Stimulated activated CD4-positive, alpha-beta T cell treated with anti-CD3 and anti-CD28 coated beads, Interleukin-1b, Interleukin-23, amount 100 ng/mL, for 1 hour (primary cell): ENCODE data around the gene LY6G6F.

Experiments used
- DNase-seq, 2 donors: peaks; one replicate each; pipeline ENCODE4 v3.0.0-alpha.2; 2020; ENCODE audit warnings: low read depth in 2 of 2

LY6G6F gene

DNA sequence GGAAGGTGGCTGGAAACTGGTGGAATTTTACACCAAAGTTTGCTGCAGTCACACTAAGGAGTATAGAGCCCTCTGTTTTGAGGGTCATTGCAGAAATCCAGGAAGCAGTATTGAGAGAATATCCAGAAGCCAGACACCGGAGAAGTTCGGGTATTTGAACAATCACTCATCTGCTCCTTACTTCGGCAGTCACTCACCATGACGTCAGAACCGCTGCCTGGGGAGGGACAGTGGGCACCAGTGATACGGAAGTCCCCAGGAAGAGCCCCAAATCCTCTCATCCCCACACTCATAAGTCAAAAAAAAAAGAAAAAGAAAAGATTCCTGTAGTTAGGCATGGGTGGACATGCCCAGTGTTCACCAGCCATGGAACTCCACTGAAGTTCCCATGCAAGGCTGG is 29.8 kb upstream of the LY6G6F start:
- DNase-seq, result no peak

DNA sequence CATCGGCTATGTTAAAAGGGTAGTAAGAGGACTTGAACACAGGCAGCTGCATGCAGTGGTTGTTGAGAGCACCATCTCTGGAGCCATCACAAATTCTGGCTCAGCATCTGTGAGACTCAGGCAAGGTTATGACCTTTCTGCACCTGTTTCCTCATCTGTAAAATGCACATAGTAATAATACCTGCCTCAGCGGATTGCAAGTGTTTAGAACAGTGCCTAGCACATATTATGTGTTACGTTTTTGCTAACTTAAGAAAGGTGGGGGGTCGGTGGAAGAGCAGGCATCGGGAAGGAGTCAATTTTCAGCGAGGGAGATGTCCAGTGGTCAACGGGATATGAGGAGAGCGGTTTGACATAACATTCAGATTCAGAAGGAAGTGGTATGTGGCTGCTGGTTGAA is 28.7 kb upstream of the LY6G6F start:
- DNase-seq, result no peak

DNA sequence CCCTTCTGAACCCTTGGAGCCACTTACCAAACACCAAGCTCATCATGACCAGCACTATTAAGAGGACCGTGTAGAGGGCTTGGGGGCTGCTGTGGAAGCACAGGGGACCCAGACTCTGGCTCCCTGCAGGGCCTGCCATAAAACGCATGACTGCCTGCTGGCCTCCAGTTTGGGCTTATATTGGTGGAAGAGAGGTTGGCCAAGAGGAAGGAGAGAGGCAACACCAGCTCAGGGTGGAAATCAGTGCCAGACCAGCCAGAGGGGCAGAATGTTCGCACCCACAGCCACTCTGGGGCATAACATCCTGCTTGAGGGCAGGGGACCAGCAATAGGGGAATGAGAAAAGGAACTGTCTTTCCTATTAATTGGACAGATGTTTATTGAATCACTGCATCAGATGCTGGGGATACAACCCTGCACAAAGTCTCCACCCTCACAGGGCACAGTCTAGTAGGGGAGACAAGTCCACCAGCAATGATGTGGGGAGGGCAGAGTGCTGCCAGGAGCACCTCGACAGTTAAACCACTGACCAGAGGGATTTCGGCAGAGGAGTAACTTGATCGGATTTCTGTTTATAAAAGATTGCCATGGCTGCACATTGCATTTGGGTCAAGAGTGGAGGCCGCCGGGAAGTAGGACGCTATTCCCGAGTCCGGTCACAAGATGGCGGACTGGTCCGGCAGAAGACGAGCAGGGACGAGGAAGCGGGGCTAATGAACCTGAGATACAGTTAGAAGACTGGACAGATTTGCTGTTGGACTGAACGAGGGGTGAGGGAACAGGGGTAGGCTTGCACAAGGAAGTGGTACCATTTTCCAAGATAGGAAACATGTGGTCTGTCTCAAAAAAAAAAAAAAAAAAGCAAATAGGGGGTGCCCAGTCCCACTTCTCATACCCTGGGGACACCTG is 26.2 kb upstream of the LY6G6F start, which contains the start of gene LY6G5C:
LY6G5C (minus strand) TSS at position 842 of the 909 bp plus-strand sequence; CDS start at position 148, 694 bp downstream.
- peak in 1 of 2 donors; percentile 35 for DNase-seq

DNA sequence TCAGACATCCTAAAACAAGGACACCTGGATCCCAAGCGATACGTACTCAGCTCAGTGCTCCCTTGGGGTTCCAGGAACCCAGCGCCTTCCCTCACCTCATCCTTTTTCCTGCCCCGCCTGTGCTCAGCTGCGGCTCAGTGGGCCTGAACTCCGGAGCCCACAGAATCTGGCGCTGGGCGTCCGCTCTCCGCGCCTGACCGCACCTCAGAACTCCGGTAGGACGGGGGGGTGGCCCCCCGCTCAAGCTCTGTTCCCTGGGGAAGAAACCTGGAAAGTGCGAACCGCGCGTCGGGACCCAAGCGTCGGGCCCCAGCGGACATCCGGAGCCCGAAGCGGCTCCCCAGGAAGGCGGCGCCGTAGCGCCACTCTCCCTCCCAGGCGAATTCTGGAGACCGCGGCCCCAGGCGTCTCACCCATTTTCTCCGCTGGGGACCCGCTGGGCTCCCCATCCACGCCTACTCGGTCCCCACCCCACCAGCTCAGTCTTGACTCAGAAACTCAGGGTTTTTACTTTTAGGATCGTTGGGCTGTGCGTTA is 25.5 kb upstream of the LY6G6F start:
- DNase-seq, result no peak

DNA sequence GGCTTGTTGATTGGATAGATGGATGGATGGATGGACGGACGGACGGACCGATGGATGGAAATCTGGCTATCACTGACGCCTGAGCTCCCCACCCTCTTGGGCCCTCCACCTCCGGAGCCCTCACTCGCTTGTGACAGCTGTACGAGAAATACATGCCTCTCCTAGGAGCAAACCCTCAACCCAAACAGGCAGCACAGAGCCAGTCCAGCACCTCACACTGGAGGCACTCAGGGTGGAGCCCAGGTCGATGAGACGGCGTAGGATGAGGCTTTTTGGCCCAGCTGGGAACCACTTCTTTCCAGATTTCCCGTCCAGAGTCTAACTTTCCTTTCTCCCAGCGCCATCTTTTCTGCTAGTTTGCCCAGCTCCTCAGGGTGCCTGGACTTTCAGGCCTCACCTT is 23.1 kb upstream of the LY6G6F start:
- no peak for DNase-seq

DNA sequence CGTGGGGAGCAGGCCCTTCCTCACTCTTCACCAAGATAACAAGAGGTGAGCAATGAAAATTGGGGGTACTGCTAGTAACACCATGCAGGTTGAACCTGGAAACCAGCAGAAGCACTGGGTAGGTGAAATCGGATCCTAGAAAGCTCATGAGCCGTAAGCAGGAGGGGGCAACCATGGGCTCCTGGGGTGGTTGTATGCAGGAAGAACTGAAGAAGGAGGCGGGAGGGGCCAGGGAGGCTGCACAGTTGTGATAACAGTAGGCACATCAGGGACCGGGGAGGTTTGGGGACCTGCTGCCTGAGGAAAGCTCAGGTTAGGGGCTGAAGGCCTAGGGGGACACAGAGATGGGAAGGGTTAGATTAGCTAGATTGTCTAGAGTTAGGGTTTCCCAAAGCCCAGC is 20.2 kb upstream of the LY6G6F start:
- DNase-seq, result no peak

DNA sequence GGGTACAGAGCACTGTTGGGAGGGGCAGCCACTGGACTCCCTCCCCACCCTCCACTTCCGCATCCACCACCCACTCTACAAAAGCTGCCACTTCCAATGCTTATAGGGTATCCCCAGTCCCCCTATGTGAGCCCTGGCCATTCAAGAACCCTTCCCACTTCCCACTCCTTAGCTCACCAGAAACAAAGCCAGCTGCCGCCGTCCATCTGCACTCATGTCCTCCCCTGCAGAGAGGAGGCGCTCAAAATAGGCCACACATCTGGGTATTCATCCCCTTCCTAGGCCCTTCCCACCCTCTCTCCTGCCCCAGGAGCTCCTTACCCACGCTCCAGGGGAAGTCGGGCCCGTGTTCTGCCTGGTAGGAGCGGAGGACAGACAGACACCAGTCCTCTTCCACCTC is 19.3 kb upstream of the LY6G6F start:
- DNase-seq, result no peak

DNA sequence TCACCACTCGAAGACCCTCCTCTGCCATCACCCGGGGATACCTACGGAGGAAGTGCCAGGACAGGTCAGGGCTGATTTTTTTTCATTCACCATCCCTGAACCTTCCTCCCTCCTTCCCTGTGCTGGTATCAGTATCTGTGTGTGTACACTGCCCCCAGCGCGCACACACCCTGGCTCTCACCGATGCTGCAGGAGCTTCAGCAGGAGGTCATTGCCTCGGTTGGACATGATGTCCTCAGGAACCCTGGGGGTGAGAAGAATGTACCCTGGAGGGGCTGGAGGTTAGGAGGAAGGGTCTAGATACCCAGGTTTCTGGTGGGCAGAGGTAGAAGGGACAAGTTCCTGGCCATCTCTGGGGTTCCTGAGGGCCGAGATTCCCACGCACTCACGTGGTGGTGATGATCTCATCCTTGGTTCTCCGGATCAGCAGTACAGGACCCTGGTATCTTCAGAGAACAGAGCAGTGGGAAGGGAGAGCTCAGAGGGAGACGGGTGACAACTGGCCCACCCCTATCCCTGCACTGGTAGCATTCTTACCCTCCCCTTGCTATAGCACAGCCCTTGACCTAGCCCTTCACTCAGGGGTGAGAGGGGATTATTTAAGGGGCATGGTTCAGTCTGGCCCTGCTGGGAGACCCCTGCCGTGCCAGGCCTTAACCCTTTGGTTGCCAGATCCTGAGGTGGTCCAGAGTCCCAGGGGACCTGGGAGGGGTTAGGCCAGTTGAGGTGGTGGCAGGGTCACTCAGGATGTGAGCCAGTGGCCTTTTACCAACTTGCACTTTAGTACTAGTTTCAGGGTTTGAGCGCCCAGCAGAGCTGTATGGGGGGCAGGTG is 18.6 kb upstream of the LY6G6F start:
- DNase-seq, result no peak

DNA sequence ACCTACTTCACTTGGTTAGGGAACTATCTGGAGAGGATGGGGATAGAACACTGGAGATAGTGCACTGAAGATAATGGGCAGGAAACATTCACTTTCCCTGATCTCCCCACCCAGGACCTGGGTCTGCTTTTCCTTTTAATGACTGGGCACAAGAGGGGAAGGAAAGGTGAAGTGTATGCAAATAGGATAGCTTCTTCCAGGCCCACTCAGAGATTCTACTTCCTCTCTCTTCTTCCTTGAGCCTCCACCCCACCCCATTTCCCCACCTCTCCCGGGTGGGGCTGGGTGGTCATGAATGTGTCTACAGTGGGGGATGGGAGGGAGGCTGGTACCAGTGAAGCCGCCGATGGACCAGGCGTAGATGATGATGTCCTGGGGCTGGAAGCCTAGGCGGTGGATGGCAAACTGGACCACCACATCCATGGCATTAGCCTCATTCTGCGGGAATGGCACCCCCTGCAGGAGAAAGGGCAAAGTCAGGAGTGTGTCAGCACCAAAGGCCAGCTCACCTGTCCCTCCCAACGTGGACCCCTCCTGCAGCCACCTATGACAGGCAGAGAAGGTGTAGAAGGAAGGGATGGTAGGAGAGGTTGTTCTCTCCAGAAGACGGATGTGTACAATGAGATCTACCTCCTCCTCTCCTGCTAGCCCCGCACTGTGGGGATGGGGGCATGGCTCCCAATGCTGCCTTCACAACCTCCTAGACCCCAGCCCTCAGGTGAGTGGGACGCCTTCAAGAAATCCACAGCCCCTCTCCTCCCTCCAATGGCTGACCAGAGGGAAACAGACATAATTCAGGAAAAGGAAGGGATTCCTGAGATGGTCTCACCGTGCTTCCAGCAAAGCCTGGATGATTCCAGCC is 17.2 kb upstream of the LY6G6F start:
- no peak for DNase-seq

DNA sequence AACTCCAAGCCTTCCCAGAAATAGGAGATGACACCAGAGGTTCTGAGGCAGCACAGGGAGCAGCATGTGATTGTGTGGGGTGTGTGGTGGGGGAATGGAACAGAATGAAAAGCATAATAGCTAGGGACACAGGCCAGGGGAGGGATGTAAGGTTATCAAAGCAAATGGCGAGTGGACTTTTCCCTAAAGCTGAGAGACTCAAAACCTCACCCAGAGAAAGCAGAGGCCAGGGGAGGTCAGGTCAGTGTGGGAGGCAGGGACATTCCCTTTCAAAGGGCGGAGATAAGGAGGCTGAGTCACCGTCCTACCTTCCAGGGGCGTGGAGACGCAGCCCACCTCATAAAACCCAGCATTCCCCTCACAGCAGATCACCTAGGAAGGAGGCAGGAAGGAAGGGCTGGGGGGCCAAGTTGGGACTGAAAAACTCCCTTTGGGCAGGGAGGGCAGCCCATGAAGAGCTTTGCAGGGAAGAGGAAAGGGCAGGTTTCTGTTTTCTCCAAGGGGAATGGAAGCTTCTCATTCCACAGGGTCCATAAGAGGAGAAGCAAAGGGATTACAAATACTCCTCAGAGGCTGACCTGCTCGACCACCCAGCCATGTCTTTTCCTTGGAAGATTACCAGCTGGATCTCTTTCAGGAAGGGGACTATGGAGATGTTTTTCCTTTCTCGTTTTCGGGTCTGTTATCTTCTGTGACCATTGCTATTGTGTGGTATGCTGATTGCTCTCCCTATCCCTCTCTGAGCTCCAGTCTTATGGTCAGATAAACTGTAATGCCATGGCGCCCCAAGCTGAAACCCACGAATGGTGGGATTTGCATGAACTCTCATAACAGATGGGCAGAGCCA is 16.2 kb upstream of the LY6G6F start:
- DNase-seq, result no peak

DNA sequence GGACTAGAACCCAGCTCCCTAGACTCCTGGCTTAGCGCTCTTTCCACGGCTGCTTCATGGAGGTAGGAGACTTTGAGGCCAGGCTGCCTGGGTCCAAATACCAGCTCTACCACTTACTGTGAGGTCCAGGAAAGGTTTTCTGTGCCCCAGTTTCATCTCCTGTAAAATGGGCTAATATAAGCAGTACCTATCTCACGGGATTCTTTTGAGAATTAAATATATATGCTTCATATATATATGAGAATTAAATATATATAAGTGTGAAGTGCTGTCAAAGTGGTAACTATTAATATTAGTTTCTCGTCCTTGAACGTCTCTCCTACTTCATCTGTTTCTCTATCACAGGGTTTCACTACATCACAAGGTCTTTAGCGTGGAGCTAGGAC is 15.6 kb upstream of the LY6G6F start:
- DNase-seq, result no peak

DNA sequence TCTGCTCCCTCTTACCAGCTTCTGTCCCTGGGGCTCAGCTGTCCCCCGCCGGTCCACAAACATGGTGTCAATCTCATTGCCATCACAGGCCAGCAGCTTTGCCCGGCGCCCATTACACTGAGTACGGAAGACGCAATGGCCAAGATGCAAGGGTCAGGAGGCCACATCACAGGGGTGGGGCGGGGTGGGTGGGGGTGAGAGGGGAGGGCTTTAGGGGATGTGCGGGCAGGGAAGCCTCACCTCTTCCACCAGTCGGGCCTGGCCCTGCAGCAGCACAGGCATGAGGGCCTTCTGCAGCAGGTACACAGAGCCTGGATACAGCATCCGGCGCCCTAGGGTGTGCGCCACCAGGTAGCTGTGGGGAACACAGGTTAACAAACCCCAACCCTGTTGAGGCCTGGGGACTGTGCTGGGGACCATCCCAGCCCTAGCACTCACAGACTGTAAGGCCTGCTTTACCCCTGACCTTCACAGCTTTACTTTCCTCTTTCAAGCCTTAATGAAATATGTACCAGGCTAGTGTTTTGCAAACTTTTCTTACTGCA is 15.0 kb upstream of the LY6G6F start:
- no peak for DNase-seq

DNA sequence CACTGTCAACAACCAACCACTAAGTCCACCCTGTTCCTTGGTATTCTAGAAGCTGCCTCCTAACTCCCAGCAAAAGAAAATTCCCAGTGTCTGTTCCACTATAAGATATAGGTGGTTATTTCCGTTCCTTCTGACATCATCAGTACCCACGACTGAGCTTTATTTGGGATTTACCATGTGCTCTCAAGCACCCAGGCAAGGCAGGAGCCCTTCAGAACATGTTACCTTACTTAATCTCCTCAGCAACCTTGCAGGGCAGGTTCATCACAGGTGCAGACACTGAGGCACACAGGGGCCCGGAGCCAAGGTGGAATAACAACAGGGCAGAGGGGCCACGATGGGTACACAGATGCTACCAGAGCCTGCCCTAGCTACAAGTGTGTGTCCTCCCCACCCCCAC is 14.3 kb upstream of the LY6G6F start:
- no peak for DNase-seq

DNA sequence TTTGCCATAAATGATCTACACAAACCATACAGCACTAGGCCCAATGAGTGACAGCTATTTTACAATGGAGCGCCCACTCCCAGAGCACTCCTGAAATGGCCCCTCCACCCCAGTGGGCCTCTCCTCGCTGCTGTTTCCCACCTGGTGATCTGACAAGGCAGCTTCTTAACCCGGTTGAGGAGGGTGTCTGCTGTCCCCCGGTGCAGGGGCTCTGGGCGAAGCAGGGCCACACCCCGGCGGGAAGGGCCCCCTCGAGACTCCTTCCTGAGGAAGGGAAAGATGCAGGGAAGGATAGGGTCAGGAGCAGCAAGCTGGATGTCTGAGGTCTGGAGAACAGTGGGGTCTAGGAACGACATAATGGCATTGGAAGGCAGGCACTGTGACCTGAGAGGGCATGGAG is 13.8 kb upstream of the LY6G6F start:
- DNase-seq, result no peak

DNA sequence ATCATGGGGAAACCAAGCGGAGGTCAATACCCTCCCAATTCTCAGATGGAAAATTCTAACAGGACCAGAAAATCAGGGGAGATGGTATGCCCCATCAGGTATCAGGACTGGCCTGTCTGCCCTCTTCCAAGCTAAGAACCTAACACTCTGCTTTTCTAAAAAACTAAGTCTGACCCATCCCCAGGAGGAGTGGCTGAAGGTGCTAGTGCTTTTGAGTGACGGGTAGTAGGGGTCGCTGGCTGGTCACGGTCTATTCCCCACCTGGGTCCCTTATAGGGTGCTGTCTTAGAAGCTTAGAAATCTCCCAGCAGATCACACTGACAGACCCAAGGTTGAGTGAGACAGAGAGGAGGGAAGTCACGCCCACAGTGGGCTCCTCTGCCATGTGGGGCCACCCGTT is 13.1 kb upstream of the LY6G6F start:
- no peak for DNase-seq

DNA sequence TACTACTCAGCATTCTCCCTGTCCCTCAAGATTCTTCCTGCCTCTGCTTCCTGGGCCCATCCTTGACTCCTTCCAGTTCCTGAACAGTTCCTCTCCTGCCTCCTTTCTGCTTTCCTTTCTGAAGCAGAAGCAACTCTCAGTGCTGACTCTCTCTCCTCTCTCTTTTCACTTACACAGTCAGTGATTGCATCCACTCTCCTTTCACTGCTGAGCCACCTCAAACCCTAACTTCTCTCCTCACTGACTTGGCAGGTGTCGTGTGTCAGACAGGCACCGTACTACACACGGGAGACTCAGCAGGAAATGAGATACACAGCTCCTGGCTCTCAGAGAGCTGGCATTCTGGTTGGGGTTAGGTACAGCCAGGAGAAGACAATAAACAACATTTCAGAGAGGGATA is 9.1 kb upstream of the LY6G6F start:
- DNase-seq, result no peak

DNA sequence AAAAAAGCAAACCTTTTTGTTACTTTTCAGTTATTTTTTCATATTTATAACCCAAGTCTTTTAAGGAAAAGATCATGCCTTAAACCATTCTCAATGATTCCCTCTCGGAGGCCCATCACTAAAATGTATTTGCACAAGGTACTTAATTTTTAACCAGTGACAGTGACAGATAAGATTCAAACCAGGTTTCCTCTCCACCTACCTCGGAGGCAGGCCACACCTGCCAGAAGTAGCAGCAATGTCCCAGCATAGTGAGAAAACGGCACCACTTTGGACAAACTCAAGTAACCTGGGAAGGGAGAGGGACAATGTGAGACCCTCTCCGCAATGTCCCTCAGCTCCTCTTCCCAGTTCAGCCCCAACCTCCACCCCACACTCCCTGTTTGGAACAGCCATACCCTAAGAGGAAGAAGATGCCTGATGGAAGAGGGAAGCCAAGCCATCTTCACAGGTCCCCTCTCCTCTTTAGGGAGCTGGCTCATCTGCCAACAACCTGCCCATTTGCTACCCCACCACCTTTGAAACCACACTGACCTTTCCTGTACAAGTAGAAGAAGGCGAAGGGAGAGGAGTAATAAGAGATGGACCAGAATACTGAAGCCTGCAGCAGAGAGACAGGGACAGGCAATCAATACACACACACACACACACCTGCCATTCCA is 5.8 kb upstream of the LY6G6F start:
- DNase-seq, result no peak

DNA sequence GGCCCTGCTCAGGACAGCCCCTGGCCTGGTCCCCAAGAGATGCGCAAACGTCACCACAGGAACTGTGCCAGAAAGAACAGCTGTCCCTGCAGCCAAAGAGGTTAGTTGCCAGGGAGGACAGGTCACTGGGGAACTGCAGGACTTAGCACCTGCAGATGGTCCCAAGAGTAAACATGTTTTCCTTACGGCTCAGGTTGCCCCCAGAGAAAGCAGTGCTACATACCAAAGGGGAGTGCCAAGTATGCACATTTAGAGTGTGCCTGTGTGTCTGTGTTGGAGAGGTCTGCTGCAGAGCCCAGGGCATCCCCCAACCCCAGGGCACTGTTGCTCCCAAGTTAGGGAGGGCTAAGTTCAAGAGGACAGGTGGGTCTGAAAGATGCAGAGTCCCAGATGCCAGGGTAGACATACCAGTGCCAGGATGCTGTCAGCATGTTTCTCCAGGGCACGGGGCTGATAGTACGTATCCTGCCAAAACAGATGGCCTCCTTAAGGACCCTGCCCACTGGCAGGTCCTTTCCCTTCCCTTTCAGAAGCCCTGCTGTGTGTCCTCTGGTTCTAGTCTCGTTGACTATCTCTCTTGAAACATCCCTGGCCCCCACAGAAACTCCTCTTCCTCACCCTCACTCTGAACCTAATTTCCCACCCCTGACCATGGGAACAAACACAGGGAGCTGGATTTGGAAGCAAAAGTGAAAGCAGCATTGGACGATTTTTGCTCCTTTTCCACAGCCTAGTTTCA is 4.8 kb upstream of the LY6G6F start:
- no peak for DNase-seq

DNA sequence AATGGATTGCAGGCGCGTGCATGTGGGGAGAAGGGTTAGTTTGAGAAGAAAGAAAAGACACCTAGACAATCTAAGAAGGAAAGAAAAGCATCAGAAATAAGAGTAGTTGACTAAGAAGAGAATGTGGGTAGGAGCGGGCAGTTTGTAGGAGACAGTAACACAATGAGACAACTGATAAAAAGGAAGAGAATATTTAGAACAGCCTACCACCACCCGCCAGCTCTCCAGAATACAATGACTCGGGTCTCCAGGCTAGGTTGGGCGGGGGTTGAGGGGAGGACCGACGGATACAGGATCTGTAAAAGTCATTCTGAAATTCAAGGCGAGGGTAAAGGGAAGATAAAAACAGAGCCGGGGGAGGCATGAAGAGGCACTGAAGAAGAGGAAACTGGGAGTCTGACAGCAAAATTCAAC is 4.3 kb upstream of the LY6G6F start:
- DNase-seq, result no peak
